GM12878 (cell line): ENCODE data around the gene TRIM38. TPM values are rescaled to one million over a fixed set of nuclear protein-coding genes. Genes with fewer than 3 reads are reported as not detected.

Experiments used
- ATAC-seq: fragments of 200-7000 bp; cut with Tn5 transposase; 3 replicates; pipeline ENCODE4 v1.9.1; 2020; ENCODE audit warnings: mild to moderate bottlenecking, moderate library complexity
- BruUV-seq: library from RNA; stranded (reverse); fragments of 400-500 nt; replicated peaks from 2 replicates; lab custom pipeline; 2021; lab: Mats Ljungman, UMichigan
- CTCF ChIA-PET: fragments of 300-600 bp; sonication (Branson Sonifier 250); formaldehyde crosslinking; extraction: SDS; loops from one replicate; lab custom pipeline; 2021; ENCODE audit warnings: inconsistent platforms; lab: Yijun Ruan, JAX
- POLR2A ChIA-PET: fragments of 350-600 bp; formaldehyde crosslinking; extraction: SDS; loops from one replicate; lab custom pipeline; 2021; ENCODE audit warnings: inconsistent platforms; lab: Charles Lee
- RAD21 ChIA-PET: fragments of 300-600 bp; sonication (Branson Sonifier 250); formaldehyde crosslinking; loops from one replicate; lab custom pipeline; 2023; ENCODE audit warnings: antibody characterized with exemption; ENCODE audit not compliant: unreplicated experiment; lab: Charles Lee
- SMC1A ChIA-PET: fragments of 300-600 bp; sonication (Branson Sonifier 250); formaldehyde crosslinking; loops from one replicate; lab custom pipeline; 2023; ENCODE audit not compliant: unreplicated experiment, uncharacterized antibody; lab: Charles Lee
- DNase-seq: peaks from one replicate; pipeline ENCODE4 v3.0.0-alpha.2; 2011; ENCODE audit warnings: low read depth, low spot score
- FAIRE-seq: peaks from 3 replicates; lab custom pipeline; 2011; peaks lifted over from hg19 to GRCh38; lab: Jason Lieb, UNC
- H2AFZ ChIP-seq: 2 replicates; pipeline ENCODE4 v1.6.0; 2011; ENCODE audit warnings: low read depth, low read length, control low read depth; ENCODE audit not compliant: control insufficient read depth
- H3K27ac ChIP-seq: 2 replicates; pipeline ENCODE4 v1.5.1; 2011; ENCODE audit warnings: control low read depth; ENCODE audit not compliant: control insufficient read depth, insufficient read depth
- H3K27me3 ChIP-seq, 2 experiments: replicated peaks in 1 of 2; 2 replicates each; pipeline versions ENCODE4 v1.6.0 to v1.6.1; 2011; ENCODE audit warnings: low read length in 1 of 2; ENCODE audit not compliant: control insufficient read depth in 2 of 2, insufficient read depth in 2 of 2
- H3K36me3 ChIP-seq, 2 experiments: 2 replicates each; pipeline ENCODE4 v1.5.1; 2011; ENCODE audit warnings: low read length in 1 of 2; ENCODE audit not compliant: control insufficient read depth in 2 of 2, insufficient read depth in 2 of 2
- H3K4me1 ChIP-seq: 2 replicates; pipeline ENCODE4 v1.6.1; 2011; ENCODE audit warnings: mild to moderate bottlenecking, low read length, moderate library complexity, mixed read lengths; ENCODE audit not compliant: control insufficient read depth, insufficient read depth
- H3K4me2 ChIP-seq: 2 replicates; pipeline ENCODE4 v1.6.0; 2011; ENCODE audit warnings: control low read depth; ENCODE audit not compliant: control insufficient read depth, insufficient read depth
- H3K4me3 ChIP-seq: fragments of 200-600 bp; sonication (generic); 2 replicates; pipeline ENCODE4 v1.5.1; 2016
- H3K79me2 ChIP-seq: 2 replicates; pipeline ENCODE4 v1.6.0; 2011; ENCODE audit warnings: low read length; ENCODE audit not compliant: control insufficient read depth, insufficient read depth
- H3K9ac ChIP-seq: 2 replicates; pipeline ENCODE4 v1.8.0; 2011; ENCODE audit warnings: low read length, control low read depth, mixed read lengths; ENCODE audit not compliant: control insufficient read depth, insufficient read depth
- H3K9me3 ChIP-seq: replicated peaks from 3 replicates; pipeline ENCODE4 v1.5.1; 2011; ENCODE audit warnings: mild to moderate bottlenecking, low read length; ENCODE audit not compliant: control insufficient read depth, insufficient read depth
- H4K20me1 ChIP-seq: 2 replicates; pipeline ENCODE4 v1.6.0; 2011; ENCODE audit not compliant: control insufficient read depth, insufficient read depth
- NFXL1 ChIP-seq: fragments of 450-650 bp; IDR thresholded peaks from 2 replicates; pipeline ENCODE4 v1.6.1; 2017; ENCODE audit warnings: antibody characterized with exemption, mild to moderate bottlenecking, borderline replicate concordance
- RCOR1 ChIP-seq: conservative IDR thresholded peaks from 2 replicates; pipeline ENCODE4 v1.6.1; 2012; ENCODE audit warnings: low read depth, low read length, improper control_type of control experiment
- TCF3 ChIP-seq: IDR thresholded peaks from 2 replicates; pipeline ENCODE4 v1.6.1; 2012; ENCODE audit warnings: low read depth, mild to moderate bottlenecking, low read length, borderline replicate concordance; ENCODE audit not compliant: insufficient read depth
- WGBS: methylation state at CpG from one replicate; pipeline ENCODE4 v1.1.6; 2016; ENCODE audit warnings: low lambda C conversion rate; ENCODE audit not compliant: insufficient replicate concordance, insufficient coverage; ENCODE audit errors: missing lambda C conversion rate; 5-methylcytosine and 5-hydroxymethylcytosine counted together
- in situ Hi-C: fragments of 300-500 bp; cut with MboI; formaldehyde crosslinking; loops from 9 replicates; pipeline ENCODE4 v1.14.3; 2018; ENCODE audit warnings: mixed read lengths
- intact Hi-C: fragments of 100-400 bp; cut with micrococcal nuclease; formaldehyde crosslinking; loops from one replicate; pipeline ENCODE4 v1.14.2; 2022; ENCODE audit not compliant: unreplicated experiment
- polyA plus RNA-seq, 11 experiments: library from polyadenylated mRNA; depleted of rRNA in 4 of 11; unstranded in 6 of 11; stranded (reverse) in 5 of 11; fragments of >200 nt; fragmentation: Nextera tagmentation in 4 of 11; fragmentation: Illumina TruSeq in 1 of 11; extraction: Ambion mirVana in 4 of 11; extraction: Trizol in 1 of 11; gene quantifications; 1 replicate in 1 of 11; 2 replicates in 10 of 11; pipeline versions ENCODE4 v1.2.1 to v1.2.3, GENCODE V29; 2011 to 2016; ENCODE audit warnings: inconsistent platforms in 2 of 11, missing spikeins in 2 of 11, low read depth in 1 of 11
- total RNA-seq, 4 experiments: library from RNA; depleted of rRNA in 3 of 4; stranded (reverse); fragments of >200 nt in 3 of 4; fragmentation: Illumina TruSeq in 1 of 4; extraction: Trizol in 1 of 4; gene quantifications; 2 replicates each; pipeline versions ENCODE4 v1.2.1 to v1.2.3, GENCODE V29; 2013 to 2021
- TF ChIP-seq, protein P1 (sequence below): IDR thresholded peaks from 2 replicates; pipeline ENCODE4 v1.6.1; 2011; ENCODE audit warnings: low read depth, mild to moderate bottlenecking, low read length, moderate library complexity, borderline replicate concordance; ENCODE audit errors: extremely low read depth
- TF ChIP-seq, protein P2 (sequence below): IDR thresholded peaks from 2 replicates; pipeline ENCODE4 v1.6.1; 2012; ENCODE audit warnings: low read depth, low read length, improper control_type of control experiment

Gene TRIM38
- total and polyA plus RNA-seq, 10 of the 15 experiments (the other 5 are each of a cell fraction or from before 2014, with no cell fraction given): 4.5 to 14.7 (median 11.1) TPM

DNA sequence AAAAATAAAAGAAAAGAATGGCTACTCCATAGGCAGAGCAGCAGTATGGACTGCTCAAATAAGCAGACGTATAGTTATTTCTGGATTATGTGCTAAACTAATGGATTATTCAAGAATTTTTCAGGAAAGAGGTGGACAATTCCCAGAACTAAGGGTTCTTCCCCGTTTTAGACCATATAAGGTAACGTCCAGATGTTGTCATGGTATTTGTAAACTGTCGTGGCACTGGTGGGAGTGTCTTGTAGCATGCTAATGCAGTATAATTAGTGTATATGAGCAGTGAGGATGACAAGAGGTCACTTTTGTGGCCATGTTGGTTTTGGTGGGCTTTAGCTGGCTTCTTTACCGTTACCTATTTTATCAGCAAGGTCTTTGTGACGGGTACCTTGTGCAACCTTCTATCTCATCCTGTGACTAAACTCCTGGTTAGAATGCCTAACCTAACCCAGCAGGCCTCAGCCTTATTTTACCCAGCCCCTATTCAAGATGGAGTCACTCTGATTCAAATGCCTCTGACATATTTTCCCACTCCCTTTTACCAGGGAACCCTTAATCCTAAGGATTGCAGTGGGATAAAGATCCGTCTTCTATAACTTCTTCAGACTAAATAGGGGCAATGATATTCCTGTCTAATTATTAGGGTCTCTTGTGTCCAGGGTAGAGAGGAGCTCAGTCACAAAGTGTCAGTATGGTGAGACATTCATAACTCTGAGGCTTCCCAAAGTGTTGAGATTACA, 11.1 kb upstream of the TRIM38 start:
- Histone ChIP-seq H3K79me2 (no peaks in the 10 kb centered on the region), H3K9ac (no peak overlapping the region), H3K4me2 (no peak overlapping the region), H3K4me3 (no peak overlapping the region), H2AFZ (no peak overlapping the region), H3K27me3 (no peaks in the 10 kb centered on the region), H4K20me1 (no peaks in the 10 kb centered on the region), H3K4me1 (no peaks in the 10 kb centered on the region), H3K9me3 (no peaks in the 10 kb centered on the region; the same call in 2 of the 3 replicates), H3K27ac (no peak overlapping the region), H3K36me3 (no peaks in the 10 kb centered on the region)
- BruUV-seq: no TSS peak
- intact Hi-C loops (no loop called here), in situ Hi-C loops (no loop called here)
- 53% methylated on average over 7 of the region's 7 CpGs for whole genome bisulfite sequencing
- FAIRE-seq (no peak), ATAC-seq (no peak), DNase-seq (no peak)
- ChIA-PET RAD21 (no interaction called here), SMC1A (no interaction called here), POLR2A (no interaction called here), CTCF (interaction anchor here (1.4 kb wide), 1 partner anchor 7 kb away, joined by 4 read pairs; no protein-coding TSS in a partner anchor)
- TF ChIP-seq NFXL1 (no peak), RCOR1 (no peak), TCF3 (no peak)
- TF ChIP-seq, protein P1, sequence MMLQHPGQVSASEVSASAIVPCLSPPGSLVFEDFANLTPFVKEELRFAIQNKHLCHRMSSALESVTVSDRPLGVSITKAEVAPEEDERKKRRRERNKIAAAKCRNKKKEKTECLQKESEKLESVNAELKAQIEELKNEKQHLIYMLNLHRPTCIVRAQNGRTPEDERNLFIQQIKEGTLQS: no peak
- TF ChIP-seq, protein P2, sequence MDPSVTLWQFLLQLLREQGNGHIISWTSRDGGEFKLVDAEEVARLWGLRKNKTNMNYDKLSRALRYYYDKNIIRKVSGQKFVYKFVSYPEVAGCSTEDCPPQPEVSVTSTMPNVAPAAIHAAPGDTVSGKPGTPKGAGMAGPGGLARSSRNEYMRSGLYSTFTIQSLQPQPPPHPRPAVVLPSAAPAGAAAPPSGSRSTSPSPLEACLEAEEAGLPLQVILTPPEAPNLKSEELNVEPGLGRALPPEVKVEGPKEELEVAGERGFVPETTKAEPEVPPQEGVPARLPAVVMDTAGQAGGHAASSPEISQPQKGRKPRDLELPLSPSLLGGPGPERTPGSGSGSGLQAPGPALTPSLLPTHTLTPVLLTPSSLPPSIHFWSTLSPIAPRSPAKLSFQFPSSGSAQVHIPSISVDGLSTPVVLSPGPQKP: no peak
